ENCODE measurements around the gene DGKD.
A peak's percentile ranks its signal among the peaks of the same experiment; 100 is the strongest.
"Not testable (repeated sequence)": the region's sequence is repeated elsewhere in the genome, so short reads cannot be mapped to it uniquely, and the experiment has no call there.

DGKD gene

DNA sequence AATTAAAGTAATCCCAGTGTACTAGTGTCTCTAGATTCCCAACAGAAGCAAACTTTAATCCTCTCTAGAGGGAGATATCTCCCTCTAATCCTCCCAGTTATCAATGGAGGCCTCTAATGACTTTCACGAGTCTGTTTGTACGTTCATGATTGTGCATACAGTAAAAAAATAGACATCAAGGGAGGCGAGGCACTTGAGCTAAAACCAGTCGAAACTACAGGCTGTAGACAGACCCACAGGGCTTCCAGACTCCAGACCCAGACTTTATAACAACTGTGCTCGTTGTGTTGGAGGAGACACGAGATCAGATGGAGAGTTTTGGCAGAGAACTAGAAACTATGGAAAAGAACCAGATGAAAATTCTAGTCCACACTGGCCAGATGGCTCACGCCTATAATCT, 7.0 kb downstream of the DGKD start:
- DNase-seq: no peak

GRCh38 chr2:233362742-233363141, 8.4 kb downstream of the DGKD start:
- DNase-seq: no peak

DNA sequence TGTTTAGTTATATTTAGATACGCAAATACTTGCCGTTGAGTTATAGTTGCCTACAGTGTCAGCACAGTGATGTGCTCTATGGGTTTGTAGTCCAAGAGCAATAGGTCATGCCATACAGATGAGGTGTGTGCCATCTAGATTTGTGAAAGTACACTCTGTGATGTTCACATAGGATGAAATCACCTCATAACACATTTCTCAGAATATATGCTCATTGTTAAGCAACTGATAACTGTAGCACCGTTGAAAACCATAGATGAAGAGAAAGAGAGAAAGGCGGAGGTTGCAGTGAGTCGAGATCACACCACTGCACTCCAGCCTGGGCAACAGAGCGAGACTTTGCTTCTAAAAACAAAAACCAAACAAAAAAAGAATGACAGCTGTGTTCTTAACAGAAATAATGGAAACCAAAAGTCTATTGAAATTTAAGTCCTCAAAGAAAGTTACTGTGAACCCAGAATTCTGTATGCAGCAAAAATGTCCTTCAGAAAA, 9.5 kb downstream of the DGKD start:
- DNase-seq: no peak

GRCh38 chr2:233365861-233366520, 11.7 kb downstream of the DGKD start:
- DNase-seq: no peak

- peak; percentile 28 to 72 (median 49) for DNase-seq
Observed at GRCh38 chr2:233367586-233367985, 13.3 kb downstream of the DGKD start.

GRCh38 chr2:233368756-233369155, 14.5 kb downstream of the DGKD start:
- no peak for DNase-seq

- DNase-seq: no peak
Observed at GRCh38 chr2:233369462-233369861, 15.2 kb downstream of the DGKD start.

DNA sequence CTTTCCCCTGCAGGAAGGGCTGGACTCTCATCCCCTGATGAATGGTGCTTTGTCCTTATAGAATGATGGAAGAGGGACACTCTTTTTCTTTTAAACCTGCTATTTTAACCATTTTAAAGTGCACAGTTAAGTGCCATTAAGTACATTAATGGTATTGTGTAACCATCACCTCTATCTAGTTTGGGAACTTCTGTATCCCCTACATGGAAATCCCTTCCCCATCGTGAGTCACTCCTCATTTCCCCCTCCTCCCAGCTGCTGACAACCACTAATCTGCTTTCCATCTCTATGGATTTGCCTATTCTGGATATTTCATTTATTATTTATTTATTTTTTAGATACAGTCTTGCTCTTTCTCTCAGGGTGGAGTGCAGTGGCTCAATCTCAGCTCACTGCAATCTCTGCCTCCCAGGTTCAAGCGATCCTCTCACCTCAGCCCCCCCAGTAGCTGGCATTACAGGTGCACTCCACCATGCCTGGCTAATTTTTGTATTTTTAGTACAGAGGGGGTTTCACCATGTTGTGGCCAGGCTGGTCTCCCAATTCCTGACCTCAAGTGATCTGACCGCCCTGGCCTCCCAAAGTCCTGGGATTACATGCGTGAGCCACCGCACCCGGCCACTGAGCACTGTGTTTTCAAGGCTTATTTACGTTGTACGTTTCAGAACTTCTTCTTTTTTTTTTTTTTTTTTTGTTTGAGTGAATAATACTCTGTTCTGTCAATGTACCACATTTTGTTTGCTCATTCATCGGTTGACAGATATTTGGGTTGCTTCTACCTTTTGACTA, 15.8 kb downstream of the DGKD start:
- peak; percentile 15 to 62 (median 48) for DNase-seq

GRCh38 chr2:233371641-233372040, 17.3 kb downstream of the DGKD start:
- DNase-seq: no peak

- DNase-seq: no peak
Observed at GRCh38 chr2:233372855-233373254, 18.6 kb downstream of the DGKD start.

GRCh38 chr2:233373316-233373715, 19.0 kb downstream of the DGKD start:
- no peak for DNase-seq

DNA sequence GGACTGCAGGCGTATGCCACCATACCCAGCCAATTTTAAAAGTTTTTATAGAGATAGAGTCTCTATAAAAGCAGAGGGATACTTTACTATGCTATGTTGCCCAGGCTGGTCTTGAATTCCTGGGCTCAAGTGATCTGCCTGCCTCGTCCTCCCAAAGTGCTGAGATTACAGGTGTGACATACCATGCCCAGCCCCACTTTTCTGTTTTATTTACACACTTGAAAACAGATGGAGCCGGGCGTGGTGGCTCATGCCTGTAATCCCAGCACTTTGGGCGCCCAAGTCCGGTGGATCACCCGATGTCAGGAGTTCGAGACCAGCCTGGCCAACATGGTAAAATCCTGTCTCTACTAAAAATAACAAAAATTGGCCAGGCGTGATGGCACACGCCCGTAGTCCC, 20.5 kb downstream of the DGKD start:
- not testable (repeated sequence) for DNase-seq

GRCh38 chr2:233375490-233376314, 21.4 kb downstream of the DGKD start:
- DNase-seq: no peak

DNA sequence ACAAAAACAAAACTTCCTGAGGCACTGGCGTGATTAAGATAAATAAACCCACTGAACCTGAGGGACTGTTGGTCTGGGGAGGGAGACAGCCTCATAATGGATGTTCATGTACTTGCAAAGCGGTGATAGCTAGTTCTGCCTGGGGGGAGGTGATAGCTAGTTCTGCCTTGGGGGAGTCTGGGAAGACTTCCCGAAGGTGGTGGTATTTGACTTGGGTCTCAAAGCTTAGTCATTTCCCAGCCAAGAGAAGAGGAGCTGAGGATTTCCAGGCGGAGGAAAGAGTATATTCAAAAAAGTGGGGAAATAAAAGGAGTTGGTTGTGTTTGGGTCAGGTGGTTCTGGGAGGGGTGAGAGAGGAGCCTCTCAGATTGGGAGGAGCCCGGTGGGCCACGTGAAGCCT, 24.7 kb downstream of the DGKD start:
- DNase-seq: no peak

- DNase-seq: no peak
Observed at GRCh38 chr2:233379441-233379840, 25.1 kb downstream of the DGKD start.

- DNase-seq: no peak
Observed at GRCh38 chr2:233380132-233380895, 26.0 kb downstream of the DGKD start.

GRCh38 chr2:233380995-233381637, 26.8 kb downstream of the DGKD start:
- DNase-seq: peak in 1 of 4 experiments; percentile 13

- no peak for DNase-seq
Observed at GRCh38 chr2:233381638-233381995, 27.3 kb downstream of the DGKD start.

DNA sequence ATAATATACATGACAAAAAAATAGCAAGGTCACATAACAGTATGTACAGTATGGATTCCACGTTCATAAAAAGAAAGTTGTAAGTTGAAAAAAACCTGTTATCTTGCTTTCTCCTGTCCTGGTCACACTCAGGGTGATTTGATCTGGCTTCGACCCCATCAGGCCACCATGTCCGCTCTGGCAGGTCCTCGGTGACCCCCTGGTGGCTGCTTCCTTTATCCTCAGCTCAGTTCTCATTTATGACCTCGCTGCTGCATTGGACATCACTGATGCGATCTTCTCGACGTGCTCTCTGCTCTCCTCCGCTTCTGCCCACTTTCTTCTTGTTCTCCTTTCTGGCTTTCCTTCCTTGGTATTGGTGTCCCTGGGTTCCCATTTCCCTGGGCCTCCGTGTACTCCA, 29.7 kb downstream of the DGKD start:
- peak; percentile 26 to 54 (median 41) for DNase-seq

- peak in 3 of 4 experiments; percentile 20 to 33 (median 27) for DNase-seq
Observed at GRCh38 chr2:233384811-233385488, 30.7 kb downstream of the DGKD start.

GRCh38 chr2:233385489-233386044, 31.3 kb downstream of the DGKD start:
- DNase-seq: no peak
